ENCODE data around the gene RCAN2. TPM values are rescaled to one million over a fixed set of nuclear protein-coding genes. Genes with fewer than 3 reads are reported as not detected.

RCAN2 gene
- 1 to 10 TPM in 3 of 5 donors, under 1 TPM in 2; 0.15 to 2.5 (median 1.4) TPM for total RNA-seq
- total RNA-seq (2013) = 0.64 TPM
- 0 to 4.2 (median 0.44) reads per million in 29 experiments for total RNA-seq

DNA sequence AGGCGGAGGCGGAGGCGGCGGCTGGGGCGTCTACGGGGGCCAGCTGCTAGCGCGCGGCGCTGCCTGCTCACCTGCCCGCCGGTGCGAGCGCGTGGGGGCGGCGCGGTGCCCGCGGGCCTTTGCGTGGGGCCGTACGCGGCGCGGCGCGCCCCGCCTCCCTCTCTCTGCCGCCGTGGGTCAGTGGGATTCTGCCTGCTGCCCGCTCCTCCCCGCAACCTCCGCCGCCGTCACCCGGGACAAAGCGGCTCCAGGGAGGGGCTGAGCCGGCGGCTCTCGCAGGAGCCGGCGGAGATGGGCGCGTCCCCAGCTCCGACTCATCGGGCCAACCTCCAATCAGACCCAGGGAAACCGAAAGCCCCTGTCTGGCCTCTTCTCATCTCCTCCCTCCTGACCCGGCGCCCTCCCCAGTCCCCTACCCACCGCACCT is at the start of gene RCAN2:
Gene RCAN2 (minus strand): TSS at position 249 of the 427 bp plus-strand sequence.
- Histone ChIP-seq H3K27me3 (replicated peaks in 1 of 2; ENCODE audit: control insufficient read depth in 2 of 2, extremely low read depth in 1 of 2, insufficient read depth in 2 of 2, low read length in 1 of 2) (peaks cover 19 to 20% of the 10 kb centered on the region in 2 experiments), H3K4me1 (ENCODE audit: control insufficient read depth in 1 of 2, extremely low read depth in 1 of 2, insufficient read depth in 2 of 2, low read length in 2 of 2) (peaks cover 0 to 14% of the 10 kb centered on the region in 2 experiments), H3K4me3 (ENCODE audit: control insufficient read depth in 1 of 2, extremely low read depth in 1 of 2, low read length in 1 of 2) (peak within 1 kb of the TSS; percentile 42 to 55), H3K27ac (ENCODE audit: low read length) (no peak within 1 kb of the TSS), H3K36me3 (ENCODE audit: control insufficient read depth in 2 of 2, extremely low read depth in 1 of 2, insufficient read depth in 1 of 2, low read length in 1 of 2) (no peaks in the 10 kb centered on the region), H3K9me3 (no peaks in the 10 kb centered on the region)
- no peak within 1 kb of the TSS for H3K27ac Mint-ChIP-seq
- H3K36me3 Mint-ChIP-seq = no peaks in the 10 kb centered on the region
- peak within 1 kb of the TSS; percentile 56 to 63 (median 56) for H3K4me3 Mint-ChIP-seq
- DNase-seq (peak in 12 of 35 experiments; percentile 0 to 16 (median 6)), ATAC-seq (replicated peaks in 1 of 4) (peak; percentile 46 to 64 (median 58))
- H3K27me3 Mint-ChIP-seq = peaks cover 66 to 70% of the 10 kb centered on the region in 2 donors
- H3K4me1 Mint-ChIP-seq = peaks cover 9 to 13% (median 12%) of the 10 kb centered on the region in 3 donors
- POLR2A ChIA-PET = no interaction called here
- H3K9me3 Mint-ChIP-seq = no peaks in the 10 kb centered on the region
- 1% methylated on average over 50 of the region's 51 CpGs for WGBS (ENCODE audit: insufficient coverage)
- CTCF ChIA-PET = no interaction called here

DNA sequence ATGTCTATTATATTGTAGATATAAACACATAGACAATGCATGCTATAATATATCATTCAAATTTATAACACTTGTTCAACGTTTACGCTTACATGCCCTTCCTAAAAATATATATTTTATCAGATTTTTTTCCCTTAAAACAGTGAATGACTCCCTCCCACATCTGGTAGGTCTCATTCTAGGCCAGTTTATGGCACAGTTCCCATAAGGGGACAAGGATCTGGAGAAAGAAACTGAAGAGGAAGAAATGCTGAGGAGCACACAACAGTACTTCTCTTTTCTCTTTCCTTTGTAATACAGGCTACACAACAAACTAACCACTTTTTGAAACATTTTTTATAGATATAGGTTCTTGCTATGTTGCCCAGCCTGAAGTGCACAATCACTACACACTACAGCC is 48.6 kb upstream of the RCAN2 start:
- DNase-seq (no peak), ATAC-seq (replicated peaks in 1 of 4) (no peak)
- peaks cover 2% of the 10 kb centered on the region for H3K9me3 ChIP-seq
- H3K27me3 Mint-ChIP-seq = peaks cover 21 to 34% of the 10 kb centered on the region in 2 donors
- H3K27ac Mint-ChIP-seq = no peak overlapping the region
- POLR2A ChIA-PET = no interaction called here
- CTCF ChIA-PET = no interaction called here
- no peak overlapping the region for H3K4me3 ChIP-seq (ENCODE audit: control insufficient read depth in 1 of 2, extremely low read depth in 1 of 2, low read length in 1 of 2)
- H3K4me3 Mint-ChIP-seq = no peak overlapping the region
- H3K9me3 Mint-ChIP-seq = peaks cover 8 to 18% (median 11%) of the 10 kb centered on the region in 3 donors
- no CpG with 5 or more reads among the region's 2 CpGs for WGBS (ENCODE audit: insufficient coverage)
- H3K27me3 ChIP-seq (replicated peaks in 1 of 2; ENCODE audit: control insufficient read depth in 2 of 2, extremely low read depth in 1 of 2, insufficient read depth in 2 of 2, low read length in 1 of 2) = peaks cover 0 to 13% of the 10 kb centered on the region in 2 experiments
- no peaks in the 10 kb centered on the region for H3K36me3 ChIP-seq (ENCODE audit: control insufficient read depth in 2 of 2, extremely low read depth in 1 of 2, insufficient read depth in 1 of 2, low read length in 1 of 2)
- H3K27ac ChIP-seq (ENCODE audit: low read length) = no peak overlapping the region
- no peaks in the 10 kb centered on the region for H3K4me1 ChIP-seq (ENCODE audit: control insufficient read depth in 1 of 2, extremely low read depth in 1 of 2, insufficient read depth in 2 of 2, low read length in 2 of 2)
- no peaks in the 10 kb centered on the region for H3K4me1 Mint-ChIP-seq
- no peaks in the 10 kb centered on the region for H3K36me3 Mint-ChIP-seq

DNA sequence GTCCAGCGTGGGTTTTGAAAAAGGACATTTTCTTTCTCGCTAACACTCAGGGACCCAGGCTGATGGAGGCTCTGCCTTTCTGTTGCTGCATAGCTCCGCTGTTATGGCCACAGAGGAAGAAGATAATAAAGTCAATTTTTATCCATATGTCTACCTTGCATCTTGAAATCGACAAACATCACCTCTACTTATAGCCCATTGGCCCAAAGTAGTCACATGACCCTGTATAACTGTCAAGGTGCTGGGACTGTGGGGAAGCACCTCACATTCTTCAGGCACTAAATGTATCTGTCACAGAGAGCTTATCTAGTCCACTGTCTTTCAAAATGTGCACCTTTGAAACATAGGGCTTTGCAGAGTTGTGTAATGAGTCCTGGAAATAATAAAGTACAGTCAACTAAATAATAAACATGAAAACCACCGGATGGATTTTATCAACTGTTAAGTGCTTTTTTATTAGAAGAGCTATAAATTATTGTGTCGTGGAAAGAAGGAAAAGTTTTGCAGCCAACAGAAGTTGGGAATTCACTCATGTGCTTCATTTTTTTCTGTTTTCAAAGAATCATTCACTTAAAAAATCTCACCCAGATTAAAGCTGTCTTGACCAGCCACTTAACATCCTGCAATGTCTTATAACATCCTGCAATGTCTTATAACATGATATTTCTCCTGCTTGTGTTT is 47.7 kb upstream of the RCAN2 start:
- CTCF ChIA-PET = no interaction called here
- H3K36me3 Mint-ChIP-seq = no peaks in the 10 kb centered on the region
- no peaks in the 10 kb centered on the region for H3K4me1 Mint-ChIP-seq

DNA sequence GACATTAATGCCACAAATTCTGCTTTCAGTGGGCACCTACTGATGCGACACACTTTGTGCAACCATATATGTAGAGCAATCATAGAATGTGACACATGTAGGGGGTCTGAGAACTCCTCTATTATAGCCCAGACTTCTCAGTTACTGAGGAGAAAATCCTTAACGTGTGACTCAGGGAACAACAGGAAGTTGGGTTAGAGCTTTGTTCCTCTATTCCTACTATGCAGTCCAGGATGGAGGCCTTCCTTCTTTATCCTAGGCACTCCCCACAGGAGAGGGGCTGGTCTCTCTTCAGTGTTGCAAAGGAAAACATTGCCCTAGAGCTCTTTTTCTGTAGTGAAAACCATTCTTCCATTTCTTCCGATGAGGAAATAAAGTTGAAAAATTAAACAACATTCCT is 39.6 kb upstream of the RCAN2 start:
- H3K36me3 Mint-ChIP-seq = no peaks in the 10 kb centered on the region
- Histone ChIP-seq H3K4me3 (ENCODE audit: control insufficient read depth in 1 of 2, extremely low read depth in 1 of 2, low read length in 1 of 2) (no peak overlapping the region), H3K9me3 (no peaks in the 10 kb centered on the region), H3K27me3 (replicated peaks in 1 of 2; ENCODE audit: control insufficient read depth in 2 of 2, extremely low read depth in 1 of 2, insufficient read depth in 2 of 2, low read length in 1 of 2) (no peaks in the 10 kb centered on the region), H3K27ac (ENCODE audit: low read length) (no peak overlapping the region), H3K36me3 (ENCODE audit: control insufficient read depth in 2 of 2, extremely low read depth in 1 of 2, insufficient read depth in 1 of 2, low read length in 1 of 2) (no peaks in the 10 kb centered on the region), H3K4me1 (ENCODE audit: control insufficient read depth in 1 of 2, extremely low read depth in 1 of 2, insufficient read depth in 2 of 2, low read length in 2 of 2) (no peaks in the 10 kb centered on the region)
- no peak overlapping the region for H3K4me3 Mint-ChIP-seq
- ATAC-seq (replicated peaks in 1 of 4) (no peak), DNase-seq (no peak)
- 0% methylated on average over 1 of the region's 3 CpGs for WGBS (ENCODE audit: insufficient coverage)
- peaks cover 0 to 4% (median 3%) of the 10 kb centered on the region in 3 donors for H3K9me3 Mint-ChIP-seq
- ChIA-PET POLR2A (no interaction called here), CTCF (no interaction called here)
- no peak overlapping the region for H3K27ac Mint-ChIP-seq
- H3K4me1 Mint-ChIP-seq = no peaks in the 10 kb centered on the region
- H3K27me3 Mint-ChIP-seq = peaks cover 24 to 26% of the 10 kb centered on the region in 2 donors

More for the DNA sequence above, 47.7 kb upstream of the RCAN2 start:
- Mint-ChIP-seq H3K4me3 (no peak overlapping the region), H3K27ac (no peak overlapping the region), H3K27me3 (peaks cover 21 to 31% of the 10 kb centered on the region in 2 donors), H3K9me3 (peaks cover 8 to 14% (median 8%) of the 10 kb centered on the region in 3 donors)
- Histone ChIP-seq H3K4me1 (ENCODE audit: control insufficient read depth in 1 of 2, extremely low read depth in 1 of 2, insufficient read depth in 2 of 2, low read length in 2 of 2) (no peaks in the 10 kb centered on the region), H3K9me3 (peaks cover under 1% of the 10 kb centered on the region), H3K36me3 (ENCODE audit: control insufficient read depth in 2 of 2, extremely low read depth in 1 of 2, insufficient read depth in 1 of 2, low read length in 1 of 2) (no peaks in the 10 kb centered on the region), H3K27ac (ENCODE audit: low read length) (no peak overlapping the region), H3K4me3 (ENCODE audit: control insufficient read depth in 1 of 2, extremely low read depth in 1 of 2, low read length in 1 of 2) (no peak overlapping the region), H3K27me3 (replicated peaks in 1 of 2; ENCODE audit: control insufficient read depth in 2 of 2, extremely low read depth in 1 of 2, insufficient read depth in 2 of 2, low read length in 1 of 2) (peaks cover 0 to 10% of the 10 kb centered on the region in 2 experiments)
- 100% methylated on average over 1 of the region's 6 CpGs for WGBS (ENCODE audit: insufficient coverage)
- ATAC-seq (replicated peaks in 1 of 4) (no peak), DNase-seq (no peak)
- POLR2A ChIA-PET = no interaction called here

DNA sequence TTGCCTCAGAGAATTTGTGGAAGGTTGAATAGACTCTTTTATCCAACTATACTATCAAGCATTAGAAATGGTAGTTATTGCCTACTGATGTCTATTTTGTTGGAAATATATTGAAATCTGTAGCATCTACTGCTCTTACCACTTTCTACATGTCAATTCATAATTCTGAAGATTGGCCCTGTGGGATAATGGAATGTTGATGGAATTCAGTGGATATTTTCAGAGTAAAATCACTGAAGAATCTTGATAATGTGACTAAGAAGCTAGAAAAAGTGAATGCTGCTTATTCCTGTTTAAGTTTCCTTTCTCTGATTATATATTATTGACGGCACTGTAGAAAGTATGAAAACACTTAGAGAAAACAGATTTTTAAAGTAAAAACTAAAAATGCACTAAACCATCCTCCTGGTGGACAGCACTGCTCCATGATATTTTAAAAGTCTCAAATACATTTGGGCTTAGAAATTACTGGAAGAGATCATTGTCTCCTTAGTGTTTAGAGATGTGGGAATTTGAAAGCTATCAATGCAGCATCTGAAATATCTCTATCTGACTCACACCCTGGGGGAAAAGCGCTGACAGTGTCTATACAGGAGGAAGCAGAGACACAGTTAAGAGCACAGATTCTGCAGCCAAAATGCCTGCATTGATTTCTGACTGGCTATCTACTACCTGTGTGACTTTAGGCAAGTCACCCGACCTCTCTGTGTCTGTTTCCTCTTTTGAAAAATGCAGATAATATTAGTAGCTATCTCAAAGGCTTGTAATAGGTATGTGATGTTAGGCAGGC is 37.9 kb upstream of the RCAN2 start:
- Histone ChIP-seq H3K4me3 (ENCODE audit: control insufficient read depth in 1 of 2, extremely low read depth in 1 of 2, low read length in 1 of 2) (no peak overlapping the region), H3K4me1 (ENCODE audit: control insufficient read depth in 1 of 2, extremely low read depth in 1 of 2, insufficient read depth in 2 of 2, low read length in 2 of 2) (no peaks in the 10 kb centered on the region), H3K27ac (ENCODE audit: low read length) (no peak overlapping the region), H3K36me3 (ENCODE audit: control insufficient read depth in 2 of 2, extremely low read depth in 1 of 2, insufficient read depth in 1 of 2, low read length in 1 of 2) (no peaks in the 10 kb centered on the region), H3K9me3 (no peaks in the 10 kb centered on the region), H3K27me3 (replicated peaks in 1 of 2; ENCODE audit: control insufficient read depth in 2 of 2, extremely low read depth in 1 of 2, insufficient read depth in 2 of 2, low read length in 1 of 2) (no peaks in the 10 kb centered on the region)
- no peaks in the 10 kb centered on the region for H3K36me3 Mint-ChIP-seq
- H3K4me1 Mint-ChIP-seq = no peaks in the 10 kb centered on the region
- H3K27ac Mint-ChIP-seq = no peak overlapping the region
- DNase-seq (no peak), ATAC-seq (replicated peaks in 1 of 4) (no peak)
- H3K27me3 Mint-ChIP-seq = peaks cover 24 to 31% of the 10 kb centered on the region in 2 donors
- CTCF ChIA-PET = no interaction called here
- no peak overlapping the region for H3K4me3 Mint-ChIP-seq
- H3K9me3 Mint-ChIP-seq = no peaks in the 10 kb centered on the region
- POLR2A ChIA-PET = no interaction called here
- 70% methylated on average over 2 of the region's 3 CpGs for WGBS (ENCODE audit: insufficient coverage)

DNA sequence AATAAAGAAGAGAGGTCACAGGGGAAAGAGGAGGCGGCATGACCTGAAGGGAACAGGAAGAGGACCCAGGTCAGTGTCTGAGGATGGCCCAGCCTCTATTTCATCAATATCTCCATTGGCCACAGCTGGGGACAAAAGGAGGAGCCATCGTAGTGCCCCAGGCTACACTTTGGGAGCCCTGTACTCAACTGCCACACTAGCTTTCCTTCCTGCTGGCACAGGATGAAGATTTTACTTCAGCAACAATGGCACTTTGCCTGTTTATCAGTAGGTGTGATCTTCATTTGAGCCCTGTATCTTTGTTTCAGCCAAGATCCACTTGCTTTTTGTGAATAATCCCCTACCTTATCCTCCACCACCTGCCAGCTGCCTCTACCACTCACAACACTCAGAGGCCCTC is 35.4 kb upstream of the RCAN2 start:
- no peak overlapping the region for H3K27ac Mint-ChIP-seq
- ChIA-PET CTCF (no interaction called here), POLR2A (no interaction called here)
- H3K4me3 Mint-ChIP-seq = no peak overlapping the region
- H3K9me3 Mint-ChIP-seq = no peaks in the 10 kb centered on the region
- Histone ChIP-seq H3K36me3 (ENCODE audit: control insufficient read depth in 2 of 2, extremely low read depth in 1 of 2, insufficient read depth in 1 of 2, low read length in 1 of 2) (no peaks in the 10 kb centered on the region), H3K9me3 (no peaks in the 10 kb centered on the region), H3K27ac (ENCODE audit: low read length) (no peak overlapping the region), H3K4me3 (ENCODE audit: control insufficient read depth in 1 of 2, extremely low read depth in 1 of 2, low read length in 1 of 2) (no peak overlapping the region), H3K4me1 (ENCODE audit: control insufficient read depth in 1 of 2, extremely low read depth in 1 of 2, insufficient read depth in 2 of 2, low read length in 2 of 2) (no peaks in the 10 kb centered on the region), H3K27me3 (replicated peaks in 1 of 2; ENCODE audit: control insufficient read depth in 2 of 2, extremely low read depth in 1 of 2, insufficient read depth in 2 of 2, low read length in 1 of 2) (no peaks in the 10 kb centered on the region)
- H3K4me1 Mint-ChIP-seq = no peaks in the 10 kb centered on the region
- H3K27me3 Mint-ChIP-seq = peaks cover 24 to 31% of the 10 kb centered on the region in 2 donors
- ATAC-seq (replicated peaks in 1 of 4) = no peak
- no peaks in the 10 kb centered on the region for H3K36me3 Mint-ChIP-seq
- no peak for DNase-seq
- no CpG with 5 or more reads among the region's 2 CpGs for WGBS (ENCODE audit: insufficient coverage)

All from T-cell (primary cell).